ENCODE results near the gene CYP4A22.
"Not testable (repeated sequence)": the region's sequence is repeated elsewhere in the genome, so short reads cannot be mapped to it uniquely, and the experiment has no call there.

The CYP4A22 gene

DNA sequence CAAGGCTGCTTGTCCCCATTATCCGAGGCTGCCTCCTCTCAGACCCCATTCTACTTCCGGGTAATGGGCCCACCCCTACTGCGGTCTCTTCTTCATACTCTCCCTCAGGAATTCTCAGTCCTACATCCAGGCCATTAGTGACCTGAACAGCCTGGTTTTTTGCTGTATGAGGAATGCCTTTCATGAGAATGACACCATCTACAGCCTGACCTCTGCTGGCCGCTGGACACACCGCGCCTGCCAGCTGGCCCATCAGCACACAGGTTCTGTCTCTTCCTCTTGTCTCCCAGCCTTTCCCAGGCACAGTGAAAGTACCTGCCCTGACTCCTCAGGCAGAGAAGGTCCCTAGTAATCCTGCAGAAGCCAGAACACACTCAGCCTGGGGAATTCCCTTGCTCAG lies 6.4 kb downstream of the CYP4A22 start:
- H3K27me3 ChIP-seq (replicated peaks; ENCODE audit: control insufficient read depth, insufficient read depth, low read length); H3K36me3 ChIP-seq (ENCODE audit: control insufficient read depth, insufficient read depth, low read length): not testable (repeated sequence)

DNA sequence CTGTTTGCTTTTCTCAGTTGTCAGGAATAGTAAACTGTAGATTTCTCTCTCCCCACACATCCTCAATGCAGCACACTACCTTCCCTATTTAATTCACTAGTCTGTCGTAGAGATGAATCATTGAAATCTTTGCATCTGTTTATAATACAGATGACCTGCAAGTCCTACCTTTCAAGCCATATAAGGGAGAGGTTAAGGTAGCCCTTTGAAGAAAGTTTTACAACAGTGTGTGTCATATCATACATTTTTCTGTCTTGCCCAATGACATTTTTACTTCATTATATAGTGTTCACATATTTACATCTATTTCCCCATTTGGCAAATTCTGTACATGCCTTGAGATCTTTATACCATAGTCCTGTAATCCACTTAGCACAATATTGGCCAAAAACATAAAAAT lies 9.3 kb downstream of the CYP4A22 start:
- DNase-seq (ENCODE audit: extremely low read depth, insufficient read length); H3K4me3 ChIP-seq (replicated peaks; ENCODE audit: low read depth, low read length); H3K27me3 ChIP-seq (replicated peaks; ENCODE audit: control insufficient read depth, insufficient read depth, low read length); H3K36me3 ChIP-seq (ENCODE audit: control insufficient read depth, insufficient read depth, low read length): not testable (repeated sequence)

More for the DNA sequence above, 6.4 kb downstream of the CYP4A22 start:
- not testable (repeated sequence) for DNase-seq (ENCODE audit: extremely low read depth, insufficient read length); H3K4me3 ChIP-seq (replicated peaks; ENCODE audit: low read depth, low read length)
- TF ChIP-seq, protein P1, sequence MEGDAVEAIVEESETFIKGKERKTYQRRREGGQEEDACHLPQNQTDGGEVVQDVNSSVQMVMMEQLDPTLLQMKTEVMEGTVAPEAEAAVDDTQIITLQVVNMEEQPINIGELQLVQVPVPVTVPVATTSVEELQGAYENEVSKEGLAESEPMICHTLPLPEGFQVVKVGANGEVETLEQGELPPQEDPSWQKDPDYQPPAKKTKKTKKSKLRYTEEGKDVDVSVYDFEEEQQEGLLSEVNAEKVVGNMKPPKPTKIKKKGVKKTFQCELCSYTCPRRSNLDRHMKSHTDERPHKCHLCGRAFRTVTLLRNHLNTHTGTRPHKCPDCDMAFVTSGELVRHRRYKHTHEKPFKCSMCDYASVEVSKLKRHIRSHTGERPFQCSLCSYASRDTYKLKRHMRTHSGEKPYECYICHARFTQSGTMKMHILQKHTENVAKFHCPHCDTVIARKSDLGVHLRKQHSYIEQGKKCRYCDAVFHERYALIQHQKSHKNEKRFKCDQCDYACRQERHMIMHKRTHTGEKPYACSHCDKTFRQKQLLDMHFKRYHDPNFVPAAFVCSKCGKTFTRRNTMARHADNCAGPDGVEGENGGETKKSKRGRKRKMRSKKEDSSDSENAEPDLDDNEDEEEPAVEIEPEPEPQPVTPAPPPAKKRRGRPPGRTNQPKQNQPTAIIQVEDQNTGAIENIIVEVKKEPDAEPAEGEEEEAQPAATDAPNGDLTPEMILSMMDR (IDR thresholded peaks at IDR 0.05; ENCODE audit: insufficient read depth, low read length, poor library complexity, severe bottlenecking): peak; percentile 33

DNA sequence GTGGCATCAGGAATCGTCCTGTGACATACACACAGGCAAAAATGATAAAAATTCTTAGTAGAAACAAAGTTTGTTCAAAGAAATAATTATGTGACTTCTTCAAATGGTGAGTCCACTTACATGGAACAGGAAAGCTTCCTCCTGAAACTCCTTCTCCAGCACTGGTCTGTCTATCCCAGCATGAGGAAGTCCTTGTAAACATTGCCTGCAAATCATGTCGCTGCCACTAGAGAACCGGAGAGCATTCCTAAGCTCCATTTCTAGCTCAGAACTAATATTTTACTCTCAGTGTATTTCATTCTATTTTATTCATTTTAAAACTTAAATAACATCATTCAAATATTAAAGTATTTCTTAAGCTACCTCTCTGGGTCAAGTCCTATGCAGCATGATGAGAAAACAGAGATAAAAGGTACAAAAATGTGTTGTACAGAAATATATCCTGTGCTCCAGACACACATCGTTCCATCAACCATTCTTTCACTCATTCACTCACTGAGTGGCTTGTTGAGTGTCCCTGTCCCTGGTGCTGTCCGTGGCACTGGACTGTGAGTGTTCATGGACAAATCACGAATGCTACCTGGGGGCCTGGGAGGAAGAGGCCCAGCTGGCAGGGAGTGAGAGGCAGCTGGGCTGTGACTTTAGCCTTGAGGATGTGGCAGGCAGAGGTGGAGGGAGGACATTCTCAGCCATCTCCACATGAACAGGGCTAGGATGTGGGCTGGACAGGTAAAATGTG lies 10.0 kb downstream of the CYP4A22 start:
- Histone ChIP-seq H3K4me3 (replicated peaks; ENCODE audit: low read depth, low read length) (no peak overlapping the region), H3K36me3 (ENCODE audit: control insufficient read depth, insufficient read depth, low read length) (no peaks in the 10 kb centered on the region; the same call in 1 of the 2 replicates), H3K27me3 (replicated peaks; ENCODE audit: control insufficient read depth, insufficient read depth, low read length) (no peaks in the 10 kb centered on the region)
- DNase-seq (ENCODE audit: extremely low read depth, insufficient read length): no peak
- TF ChIP-seq, protein P1 (IDR thresholded peaks at IDR 0.05; ENCODE audit: insufficient read depth, low read length, poor library complexity, severe bottlenecking): no peak

DNA sequence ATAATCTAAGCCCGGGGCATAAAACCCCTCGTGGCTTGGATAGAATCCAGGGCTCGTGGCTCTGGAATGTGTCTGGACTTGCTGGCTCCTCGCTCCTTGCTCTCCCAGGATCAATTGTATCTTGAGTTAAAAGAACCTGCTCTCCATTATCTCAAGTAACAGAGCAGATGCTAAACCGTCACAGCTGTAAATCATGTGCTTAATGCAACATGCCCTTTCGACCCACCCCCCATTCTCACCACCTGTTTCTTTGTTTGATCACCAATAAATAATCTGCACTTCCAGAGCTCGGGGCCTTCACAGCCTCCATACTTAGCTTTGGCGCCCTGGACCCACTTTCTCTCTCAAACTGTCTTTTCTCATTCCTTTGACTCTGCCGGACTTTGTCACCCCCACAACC lies 11.9 kb downstream of the CYP4A22 start:
- DNase-seq (ENCODE audit: extremely low read depth, insufficient read length); H3K36me3 ChIP-seq (ENCODE audit: control insufficient read depth, insufficient read depth, low read length); H3K27me3 ChIP-seq (replicated peaks; ENCODE audit: control insufficient read depth, insufficient read depth, low read length); H3K4me3 ChIP-seq (replicated peaks; ENCODE audit: low read depth, low read length): not testable (repeated sequence)

DNA sequence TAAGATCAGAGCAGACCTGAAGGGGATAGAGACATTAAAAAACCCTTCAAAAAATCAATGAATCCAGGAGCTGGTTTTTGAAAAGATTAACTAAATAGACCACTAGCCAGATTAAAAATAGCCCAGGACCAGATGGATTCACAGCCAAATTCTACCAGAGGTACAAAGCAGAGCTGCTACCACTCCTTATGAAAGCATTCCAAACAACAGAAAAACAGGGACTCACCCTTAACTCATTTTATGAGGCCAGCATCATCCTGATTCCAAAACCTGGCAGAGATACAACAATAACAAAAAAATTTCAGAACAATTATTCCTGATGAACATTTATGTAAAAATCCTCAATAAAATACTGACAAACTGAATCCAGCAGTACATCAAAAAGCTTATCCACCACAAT lies 19.2 kb downstream of the CYP4A22 start:
- H3K4me3 ChIP-seq (replicated peaks; ENCODE audit: low read depth, low read length); H3K27me3 ChIP-seq (replicated peaks; ENCODE audit: control insufficient read depth, insufficient read depth, low read length); DNase-seq (ENCODE audit: extremely low read depth, insufficient read length); H3K36me3 ChIP-seq (ENCODE audit: control insufficient read depth, insufficient read depth, low read length): not testable (repeated sequence)

DNA sequence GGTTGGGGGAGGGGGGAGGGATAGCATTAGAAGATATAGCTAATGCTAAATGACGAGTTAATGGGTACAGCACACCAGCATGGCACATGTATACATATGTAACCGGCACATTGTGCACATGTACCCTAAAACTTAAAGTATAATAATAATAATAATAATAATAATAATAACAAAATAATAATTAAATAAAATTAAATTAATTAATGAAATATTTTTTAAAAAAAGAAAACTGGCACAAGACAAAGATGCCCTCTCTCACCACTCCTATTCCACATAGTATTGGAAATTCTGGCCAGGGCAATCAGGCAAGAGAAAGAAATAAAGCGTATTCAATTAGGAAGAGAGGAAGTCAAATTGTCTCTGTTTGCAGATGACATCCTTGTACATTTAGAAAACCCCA lies 20.7 kb downstream of the CYP4A22 start:
- not testable (repeated sequence) for H3K27me3 ChIP-seq (replicated peaks; ENCODE audit: control insufficient read depth, insufficient read depth, low read length); DNase-seq (ENCODE audit: extremely low read depth, insufficient read length); H3K36me3 ChIP-seq (ENCODE audit: control insufficient read depth, insufficient read depth, low read length); H3K4me3 ChIP-seq (replicated peaks; ENCODE audit: low read depth, low read length)

DNA sequence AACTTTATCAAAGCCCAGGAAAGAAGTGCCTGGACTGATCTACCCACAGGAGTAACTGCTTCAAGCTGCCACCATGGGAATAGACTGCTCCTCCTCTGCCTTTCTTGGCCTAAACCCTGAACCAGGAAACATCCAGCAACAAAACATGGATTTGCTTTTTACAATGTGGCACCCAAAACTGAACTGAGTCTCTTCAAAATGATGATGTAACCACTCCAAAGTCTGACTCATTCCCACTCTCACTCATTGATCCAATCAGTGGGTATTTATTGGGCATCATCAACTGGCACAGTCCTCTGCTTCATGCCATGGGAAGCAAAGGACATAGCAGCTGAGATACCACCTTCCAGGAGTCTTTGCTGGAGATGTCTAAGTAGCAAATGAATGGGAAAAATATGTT lies 23.5 kb downstream of the CYP4A22 start:
- TF ChIP-seq, protein P1 (IDR thresholded peaks at IDR 0.05; ENCODE audit: insufficient read depth, low read length, poor library complexity, severe bottlenecking): no peak
- Histone ChIP-seq H3K4me3 (replicated peaks; ENCODE audit: low read depth, low read length) (no peak overlapping the region), H3K36me3 (ENCODE audit: control insufficient read depth, insufficient read depth, low read length) (no peaks in the 10 kb centered on the region), H3K27me3 (replicated peaks; ENCODE audit: control insufficient read depth, insufficient read depth, low read length) (no peaks in the 10 kb centered on the region)
- no peak for DNase-seq (ENCODE audit: extremely low read depth, insufficient read length)

Data from GM06990 (cell line).